Fibroblast of villous mesenchyme (primary cell): ENCODE data around the gene CDC73. TPM values are rescaled to one million over a fixed set of nuclear protein-coding genes. Genes with fewer than 3 reads are reported as not detected.
A peak's percentile ranks its signal among the peaks of the same experiment; 100 is the strongest.

ENCODE experiments used
- DNase-seq: peaks from one replicate; pipeline ENCODE4 v3.0.0-alpha.2; 2010; ENCODE audit warnings: low read depth
- H3K4me3 ChIP-seq: 2 replicates; pipeline ENCODE4 v1.5.1; 2011; ENCODE audit warnings: low read depth, mild to moderate bottlenecking, low read length
- CTCF ChIP-seq: IDR thresholded peaks from 2 replicates; pipeline ENCODE4 v1.5.1; 2012; ENCODE audit warnings: low read depth, mild to moderate bottlenecking, low read length; ENCODE audit not compliant: insufficient read depth
- total RNA-seq: library from RNA; depleted of rRNA; stranded (reverse); fragments of >200 nt; gene quantifications from 2 replicates; pipeline ENCODE4 v1.2.3, GENCODE V29; 2012

The CDC73 gene
- total RNA-seq, 1 donor, result 40.2 TPM

GRCh38 chr1:193192586-193192985 lies 70.8 kb downstream of the CDC73 start:
- DNase-seq, result no peak
- H3K4me3 ChIP-seq, result no peak overlapping the region
- no peak for TF ChIP-seq CTCF

GRCh38 chr1:193199940-193200339 lies 78.1 kb downstream of the CDC73 start:
- H3K4me3 ChIP-seq, result no peak overlapping the region
- no peak for DNase-seq
- TF ChIP-seq CTCF, result no peak

GRCh38 chr1:193201021-193201420 lies 79.2 kb downstream of the CDC73 start:
- DNase-seq, result no peak

GRCh38 chr1:193210996-193211395 lies 89.2 kb downstream of the CDC73 start:
- DNase-seq, result no peak
- TF ChIP-seq CTCF, result no peak

More at GRCh38 chr1:193201021-193201420, 79.2 kb downstream of the CDC73 start:
- TF ChIP-seq CTCF, result no peak
- H3K4me3 ChIP-seq, result no peak overlapping the region

GRCh38 chr1:193211539-193211938 lies 89.7 kb downstream of the CDC73 start:
- DNase-seq, result peak; percentile 37
- H3K4me3 ChIP-seq, result no peak overlapping the region
- no peak for TF ChIP-seq CTCF

More at GRCh38 chr1:193210996-193211395, 89.2 kb downstream of the CDC73 start:
- no peak overlapping the region for H3K4me3 ChIP-seq

- no peak for TF ChIP-seq CTCF
- no peak for DNase-seq
Measured at GRCh38 chr1:193212637-193213036, 90.8 kb downstream of the CDC73 start.

GRCh38 chr1:193213998-193214397 lies 92.2 kb downstream of the CDC73 start:
- no peak for DNase-seq
- H3K4me3 ChIP-seq, result no peak overlapping the region
- no peak for TF ChIP-seq CTCF

More at GRCh38 chr1:193212637-193213036, 90.8 kb downstream of the CDC73 start:
- H3K4me3 ChIP-seq, result no peak overlapping the region
